ENCODE results near the gene PRLR. TPM values are rescaled to one million over a fixed set of nuclear protein-coding genes. Genes with fewer than 3 reads are reported as not detected.

PRLR gene
- total RNA-seq, 4 donors from 2014 or later: 0.10 to 0.65 (median 0.39) TPM

DNA sequence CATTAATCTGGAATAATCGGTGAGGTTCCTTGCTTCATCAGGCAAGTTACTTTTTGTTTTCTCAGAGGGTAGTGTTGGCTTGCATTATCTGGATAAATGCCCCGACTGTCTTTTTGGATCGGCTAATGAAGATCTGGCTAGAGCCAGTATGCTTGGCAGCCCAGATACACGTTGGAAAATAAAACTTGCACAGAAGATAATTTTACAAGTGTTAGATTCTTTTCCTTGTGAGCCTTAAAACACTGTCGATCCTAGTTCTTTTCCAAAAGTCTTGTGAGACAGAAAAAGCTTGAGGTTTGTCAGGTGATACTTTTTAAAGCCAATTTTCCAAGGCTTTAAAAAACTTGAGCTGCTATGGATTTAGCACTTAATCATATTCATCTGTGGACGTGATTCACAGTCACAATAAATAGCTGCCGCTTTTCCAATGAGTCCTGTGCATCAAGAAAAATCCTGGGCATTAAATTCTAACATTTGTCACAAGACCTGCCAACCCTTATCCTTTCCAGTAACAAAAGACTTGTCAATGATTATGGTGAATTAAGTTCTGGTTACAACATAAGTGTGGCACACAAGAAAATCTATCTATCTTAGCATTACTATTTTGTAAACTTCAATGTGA is 68.5 kb downstream of the PRLR start:
- ATAC-seq (peak; percentile 27 to 49), DNase-seq (peak in 1 of 2 donors; percentile 12)
- intact Hi-C loops (cut with DNase I; ENCODE audit: low total_unique reads) (no loop called here), in situ Hi-C loops (cut with MboI; ENCODE audit: low sequenced_read_pairs in 4 of 4) (no loop called here)
- no peak overlapping the region for H3K4me3 ChIP-seq
- no peak for TF ChIP-seq POLR2A (IDR thresholded peaks at IDR 0.05)
- TF ChIP-seq CTCF (IDR thresholded peaks at IDR 0.05 in 4 of 5, conservative IDR thresholded peaks at IDR 0.05 in 1 of 5): no peak
- no peak overlapping the region for H3K27ac ChIP-seq
- H3K27me3 ChIP-seq: no peaks in the 10 kb centered on the region
- H3K4me1 ChIP-seq: no peaks in the 10 kb centered on the region
- no peaks in the 10 kb centered on the region for H3K9me3 ChIP-seq
- no peaks in the 10 kb centered on the region for H3K36me3 ChIP-seq

DNA sequence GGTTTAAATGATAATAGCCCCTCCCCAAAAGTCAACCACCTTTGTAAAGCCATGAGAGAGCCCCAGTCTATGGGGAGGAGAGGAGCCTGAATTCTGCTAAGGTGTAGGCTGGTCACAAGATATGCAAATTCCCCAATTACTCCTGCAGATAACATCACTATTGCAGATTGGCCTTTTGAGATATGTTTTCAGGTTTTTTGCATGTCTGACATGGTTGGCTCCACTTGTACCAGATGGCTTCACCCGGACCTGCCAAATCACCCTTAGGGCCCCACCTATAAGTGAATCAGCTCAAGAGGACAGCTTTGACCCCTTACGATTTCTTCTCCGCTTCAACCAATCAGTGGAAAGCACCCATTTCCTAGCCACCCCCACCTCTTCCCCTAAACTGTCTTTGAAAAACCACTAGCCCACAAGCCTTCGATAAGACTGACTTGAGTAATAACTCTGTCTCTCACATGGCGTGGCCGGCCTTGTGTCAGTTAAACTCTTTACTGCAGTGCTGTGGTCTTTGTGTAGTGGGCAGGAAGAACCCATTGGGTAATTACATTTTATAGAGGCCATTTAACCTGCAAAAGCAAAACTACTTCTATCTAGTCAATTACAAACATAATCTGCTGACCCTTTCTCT is 69.7 kb downstream of the PRLR start:
- in situ Hi-C loops (cut with MboI; ENCODE audit: low sequenced_read_pairs in 4 of 4): no loop called here
- no peaks in the 10 kb centered on the region for H3K9me3 ChIP-seq
- H3K27ac ChIP-seq: no peak overlapping the region
- no peak for TF ChIP-seq POLR2A (IDR thresholded peaks at IDR 0.05)
- TF ChIP-seq CTCF (IDR thresholded peaks at IDR 0.05 in 4 of 5, conservative IDR thresholded peaks at IDR 0.05 in 1 of 5): no peak
- ATAC-seq: no peak
- no peak for DNase-seq
- no peaks in the 10 kb centered on the region for H3K4me1 ChIP-seq
- no peaks in the 10 kb centered on the region for H3K36me3 ChIP-seq
- H3K27me3 ChIP-seq: no peaks in the 10 kb centered on the region
- H3K4me3 ChIP-seq: no peak overlapping the region
- intact Hi-C loops (cut with DNase I; ENCODE audit: low total_unique reads): no loop called here

- Histone ChIP-seq H3K27ac (no peak overlapping the region), H3K4me3 (no peak overlapping the region), H3K36me3 (no peaks in the 10 kb centered on the region), H3K9me3 (no peaks in the 10 kb centered on the region), H3K4me1 (no peaks in the 10 kb centered on the region), H3K27me3 (no peaks in the 10 kb centered on the region)
- intact Hi-C loops (cut with DNase I; ENCODE audit: low total_unique reads) (no loop called here), in situ Hi-C loops (cut with MboI; ENCODE audit: low sequenced_read_pairs in 4 of 4) (no loop called here)
- DNase-seq (peak in 1 of 2 donors; percentile 23), ATAC-seq (peak; percentile 55 to 57)
- TF ChIP-seq POLR2A (IDR thresholded peaks at IDR 0.05): no peak
These were observed 70.9 kb downstream of the PRLR start for GRCh38 chr5:35159370-35159742.

- H3K27ac ChIP-seq: no peak overlapping the region
- intact Hi-C loops (cut with DNase I; ENCODE audit: low total_unique reads): no loop called here
- no peaks in the 10 kb centered on the region for H3K27me3 ChIP-seq
- H3K9me3 ChIP-seq: no peaks in the 10 kb centered on the region
- in situ Hi-C loops (cut with MboI; ENCODE audit: low sequenced_read_pairs in 4 of 4): no loop called here
- no peak for ATAC-seq
- TF ChIP-seq CTCF (IDR thresholded peaks at IDR 0.05 in 4 of 5, conservative IDR thresholded peaks at IDR 0.05 in 1 of 5) (no peak), POLR2A (IDR thresholded peaks at IDR 0.05) (no peak)
- no peaks in the 10 kb centered on the region for H3K4me1 ChIP-seq
- H3K4me3 ChIP-seq: no peak overlapping the region
- DNase-seq: no peak
- H3K36me3 ChIP-seq: no peaks in the 10 kb centered on the region
These were observed 71.5 kb downstream of the PRLR start for GRCh38 chr5:35158622-35159369.

DNA sequence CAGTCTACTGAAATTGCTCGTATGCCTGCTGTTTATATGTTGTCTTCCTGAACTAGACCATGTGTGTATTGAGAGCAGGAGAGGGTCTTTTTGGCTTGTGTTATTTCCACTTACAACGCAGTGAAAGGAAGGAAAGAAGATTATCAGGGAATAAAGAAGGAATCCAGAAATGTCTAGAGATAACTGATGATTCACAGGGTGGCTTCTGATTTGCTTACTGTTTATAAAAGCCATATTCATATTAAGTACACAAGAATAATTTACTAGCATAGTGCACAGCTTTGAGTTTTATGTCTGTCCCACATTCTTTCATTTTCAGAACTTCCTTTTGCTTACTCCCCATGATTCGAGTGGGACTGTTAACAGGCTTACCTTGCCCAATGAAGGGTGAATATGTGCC is 72.1 kb downstream of the PRLR start:
- DNase-seq (no peak), ATAC-seq (no peak)
- intact Hi-C loops (cut with DNase I; ENCODE audit: low total_unique reads): no loop called here
- H3K4me3 ChIP-seq: no peak overlapping the region
- H3K4me1 ChIP-seq: no peaks in the 10 kb centered on the region
- in situ Hi-C loops (cut with MboI; ENCODE audit: low sequenced_read_pairs in 4 of 4): no loop called here
- H3K36me3 ChIP-seq: no peaks in the 10 kb centered on the region
- no peaks in the 10 kb centered on the region for H3K27me3 ChIP-seq
- TF ChIP-seq CTCF (IDR thresholded peaks at IDR 0.05 in 4 of 5, conservative IDR thresholded peaks at IDR 0.05 in 1 of 5) (no peak), POLR2A (IDR thresholded peaks at IDR 0.05) (no peak)
- no peak overlapping the region for H3K27ac ChIP-seq
- H3K9me3 ChIP-seq: no peaks in the 10 kb centered on the region

All from gastrocnemius medialis (tissue), 4 donors.